Activated CD4-positive, alpha-beta T cell treated with anti-CD3 and anti-CD28 coated beads, Interleukin-2, amount 10 ng/mL, durations not matched to agents 7 days and 5 days (primary cell): ENCODE measurements around the gene ZNF609. TPM values are rescaled to one million over a fixed set of nuclear protein-coding genes. Genes with fewer than 3 reads are reported as not detected.

ENCODE experiments used
- CTCF ChIA-PET: fragments of 350-600 bp; sonication (Branson Sonifier 250); formaldehyde crosslinking; loops from one replicate; lab custom pipeline; 2021; ENCODE audit warnings: antibody characterized with exemption; lab: Charles Lee
- POLR2A ChIA-PET: fragments of 350-600 bp; sonication (Branson Sonifier 250); formaldehyde crosslinking; loops from one replicate; lab custom pipeline; 2021; ENCODE audit warnings: antibody characterized with exemption; lab: Charles Lee
- DNase-seq: peaks from one replicate; pipeline ENCODE4 v3.0.0-alpha.2; 2020
- H3K27ac Mint-ChIP-seq: one replicate; pipeline ENCODE4 v1.8.0; 2021; ENCODE audit warnings: mild to moderate bottlenecking, moderate library complexity, mixed read lengths
- H3K27me3 Mint-ChIP-seq: one replicate; pipeline ENCODE4 v1.8.0; 2021; ENCODE audit warnings: mixed read lengths
- H3K36me3 Mint-ChIP-seq: one replicate; pipeline ENCODE4 v1.8.0; 2021; ENCODE audit warnings: low read depth, mixed read lengths
- H3K4me1 Mint-ChIP-seq: one replicate; pipeline ENCODE4 v1.8.0; 2021; ENCODE audit warnings: mixed read lengths
- H3K4me3 Mint-ChIP-seq: one replicate; pipeline ENCODE4 v1.8.0; 2021; ENCODE audit warnings: mild to moderate bottlenecking, moderate library complexity, mixed read lengths
- H3K9me3 Mint-ChIP-seq: one replicate; pipeline ENCODE4 v1.8.0; 2021; ENCODE audit warnings: mixed read lengths
- total RNA-seq, 2 experiments: library from RNA; stranded (reverse); gene quantifications; one replicate each; pipeline ENCODE4 v1.2.3, GENCODE V29; 2021

ZNF609 gene
- total RNA-seq, 2 experiments from 2014 or later, result 38.9 to 42.1 TPM

DNA sequence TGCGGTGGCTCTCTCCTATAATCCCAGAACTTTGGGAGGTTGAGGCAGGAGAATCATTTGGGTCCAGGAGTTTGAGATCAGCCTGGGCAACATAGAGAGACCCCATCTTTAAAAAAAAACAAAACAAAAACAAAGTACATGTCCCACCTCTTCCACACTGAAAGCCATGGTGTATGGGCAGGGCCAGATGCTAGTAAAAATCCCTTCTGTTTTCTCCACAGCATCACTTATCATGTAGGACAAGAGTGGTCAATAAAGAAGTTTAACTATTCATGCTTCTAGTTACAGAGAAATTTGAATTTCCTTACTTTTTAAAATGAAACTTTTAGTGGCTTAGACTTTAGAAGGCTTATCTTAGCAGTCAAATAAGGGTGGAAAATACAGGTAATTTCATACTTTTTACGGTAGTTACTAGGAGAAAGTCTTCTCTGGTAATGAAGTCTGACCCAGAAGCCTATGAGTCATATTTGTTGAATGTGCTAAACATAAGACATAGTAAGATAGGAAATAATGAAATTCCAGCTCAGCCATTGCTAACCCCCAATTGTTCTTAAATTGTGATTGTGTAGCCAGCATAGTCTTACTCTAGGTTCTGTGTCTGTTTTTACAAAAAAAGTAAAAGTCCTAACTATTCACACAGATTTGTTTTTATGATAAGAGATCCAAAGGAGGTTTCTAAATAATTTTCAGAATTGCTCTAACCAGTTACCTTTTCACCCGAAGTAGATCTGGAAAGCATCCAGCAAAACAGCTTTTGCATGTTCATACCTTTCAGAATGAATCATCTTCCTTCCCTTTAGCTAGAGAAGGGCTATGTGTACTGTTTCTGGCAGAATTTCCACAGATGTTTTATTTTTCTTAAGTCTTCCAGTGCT is 16.4 kb upstream of the ZNF609 start:
- Mint-ChIP-seq H3K9me3 (no peaks in the 10 kb centered on the region), H3K36me3 (peaks cover 41% of the 10 kb centered on the region)

DNA sequence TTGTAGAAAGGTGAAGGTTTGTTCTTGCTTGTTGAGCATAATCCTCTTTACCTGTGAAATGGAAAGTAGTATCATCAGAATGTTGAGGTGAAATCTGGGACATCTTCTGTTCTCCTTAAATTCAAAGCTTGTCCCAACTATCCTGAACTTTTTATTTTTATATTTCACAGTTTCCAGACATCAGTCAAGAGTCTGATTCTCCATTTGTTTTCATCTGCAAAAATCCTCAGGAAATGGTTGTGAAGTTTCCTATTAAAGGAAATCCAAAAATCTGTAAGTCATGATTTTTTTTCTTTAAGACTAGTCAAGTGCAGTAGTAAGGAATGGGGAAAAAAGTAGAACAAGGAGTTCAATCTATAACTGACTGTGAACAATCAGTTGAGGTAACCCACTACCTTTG is 15.5 kb upstream of the ZNF609 start:
- H3K9me3 Mint-ChIP-seq, result no peaks in the 10 kb centered on the region
- H3K4me3 Mint-ChIP-seq, result no peak overlapping the region
- H3K27ac Mint-ChIP-seq, result peak overlapping the region; percentile 56
- H3K27me3 Mint-ChIP-seq, result no peaks in the 10 kb centered on the region
- ChIA-PET CTCF (interaction anchor here (0.9 kb wide), 1 partner anchor 11 kb away, joined by 4 read pairs; no protein-coding TSS in a partner anchor), POLR2A (interaction anchor here (1.0 kb wide), 1 partner anchor 15 kb away, joined by 5 read pairs; no protein-coding TSS in a partner anchor)
- peaks cover 40% of the 10 kb centered on the region for H3K36me3 Mint-ChIP-seq
- no peak for DNase-seq
- H3K4me1 Mint-ChIP-seq, result peaks cover 56% of the 10 kb centered on the region

More for the DNA sequence above, 16.4 kb upstream of the ZNF609 start:
- H3K4me1 Mint-ChIP-seq, result peaks cover 55% of the 10 kb centered on the region
- peak overlapping the region; percentile 84 for H3K27ac Mint-ChIP-seq
- peak; percentile 13 for DNase-seq
- peak overlapping the region; percentile 58 for H3K4me3 Mint-ChIP-seq
- ChIA-PET CTCF (interaction anchor here (0.8 to 1.4 kb wide), 6 partner anchors 11 to 235 kb away, joined by 3 to 4 read pairs (median 3); no protein-coding TSS in a partner anchor), POLR2A (interaction anchor here (0.5 to 1.0 kb wide), 2 partner anchors 16 to 431 kb away, joined by 5 read pairs; no protein-coding TSS in a partner anchor)
- H3K27me3 Mint-ChIP-seq, result no peaks in the 10 kb centered on the region

DNA sequence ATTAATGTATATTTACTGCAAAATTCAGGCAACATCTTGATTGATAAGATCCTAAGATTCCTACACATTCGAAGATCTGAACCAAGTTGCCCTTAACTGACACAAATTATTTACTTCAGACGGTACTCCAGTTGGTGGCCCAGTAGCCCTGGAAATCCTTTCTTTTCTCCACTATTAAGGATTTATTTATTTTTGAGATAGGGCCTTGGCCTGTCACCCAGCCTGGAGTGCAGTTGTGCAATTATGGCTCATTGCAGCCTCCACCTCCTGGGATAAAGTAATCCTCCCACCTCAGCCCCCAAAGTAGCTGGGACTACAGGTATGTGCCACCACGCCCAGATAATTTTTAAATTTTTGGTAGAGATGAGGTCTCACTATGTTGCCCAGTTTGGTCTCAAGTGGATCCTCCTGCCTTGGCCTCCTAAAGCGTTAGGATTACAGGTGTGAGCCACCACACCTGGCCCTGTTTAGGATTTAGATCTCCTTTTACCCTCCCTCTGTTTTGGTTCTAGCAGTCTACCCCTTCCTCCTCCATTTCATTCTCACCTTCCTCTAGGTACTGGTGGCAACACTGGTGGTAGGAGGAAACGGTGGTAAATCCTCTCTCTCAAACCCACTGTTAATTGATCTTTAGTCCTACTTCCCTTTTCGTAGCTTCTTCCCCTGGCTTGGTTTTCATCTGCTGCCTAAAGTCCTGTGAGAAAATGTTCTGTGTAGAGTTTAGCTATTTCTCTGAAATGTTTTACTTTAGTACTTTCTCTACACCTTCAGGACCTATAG is 12.7 kb upstream of the ZNF609 start:
- no peak for DNase-seq
- ChIA-PET CTCF (interaction anchor here (1.1 kb wide), 1 partner anchor 10 kb away, joined by 4 read pairs; no protein-coding TSS in a partner anchor), POLR2A (no interaction called here)
- Mint-ChIP-seq H3K4me1 (peaks cover 61% of the 10 kb centered on the region), H3K36me3 (peaks cover 41% of the 10 kb centered on the region), H3K27ac (peak overlapping the region; percentile 72), H3K4me3 (no peak overlapping the region), H3K27me3 (no peaks in the 10 kb centered on the region), H3K9me3 (no peaks in the 10 kb centered on the region)

DNA sequence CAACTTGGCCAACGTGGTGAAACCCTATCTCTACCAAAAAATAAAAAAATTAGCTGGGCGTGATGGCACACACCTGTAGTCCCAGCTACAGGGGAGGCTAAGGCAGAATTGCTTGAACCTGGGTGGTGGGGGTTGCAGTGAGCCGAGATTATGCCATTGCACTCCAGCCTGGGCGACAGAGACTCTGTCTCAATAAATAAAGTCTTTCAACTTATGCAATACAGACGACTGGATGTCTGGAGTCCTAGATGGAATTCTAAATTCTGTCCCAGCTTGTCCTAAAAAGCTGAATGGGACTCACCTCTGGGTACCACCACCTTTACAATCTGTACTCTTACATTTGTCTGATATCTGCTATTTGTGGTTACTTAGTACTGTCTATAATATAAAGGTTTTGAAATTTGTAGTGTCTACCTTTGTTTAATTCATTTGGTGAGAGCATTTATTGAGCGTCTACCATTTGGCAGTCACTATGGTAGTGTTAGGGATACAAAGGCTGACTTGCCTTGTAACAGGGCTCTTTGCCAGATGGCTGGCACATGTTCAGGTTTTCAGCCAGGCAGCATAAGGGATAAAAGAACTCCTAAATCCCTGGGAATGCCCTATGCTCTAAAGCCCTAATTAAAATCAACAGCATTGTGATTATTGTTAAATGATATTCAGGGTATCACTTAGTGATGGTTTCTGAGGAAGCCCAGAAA is 7.2 kb upstream of the ZNF609 start:
- POLR2A ChIA-PET, result no interaction called here

DNA sequence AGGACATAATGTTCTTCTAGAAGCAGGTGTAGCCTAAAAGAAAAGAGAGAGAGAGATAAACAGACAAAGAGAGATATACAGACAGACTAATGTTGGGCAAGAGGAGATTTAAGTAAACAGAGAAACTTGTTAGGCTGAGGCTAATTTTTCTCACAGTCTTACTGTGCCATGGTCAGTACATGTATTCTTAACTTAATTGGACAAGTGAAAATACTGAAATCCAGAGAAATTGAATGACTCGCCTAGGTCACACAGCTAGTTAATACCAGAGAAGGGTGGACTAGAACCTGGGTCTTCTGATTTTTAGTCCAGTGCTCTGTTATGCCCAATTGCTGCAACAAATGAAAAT is 6.7 kb upstream of the ZNF609 start:
- Mint-ChIP-seq H3K27me3 (no peaks in the 10 kb centered on the region), H3K4me3 (no peak overlapping the region), H3K36me3 (peaks cover 17% of the 10 kb centered on the region), H3K9me3 (no peaks in the 10 kb centered on the region), H3K27ac (no peak overlapping the region), H3K4me1 (peaks cover 33% of the 10 kb centered on the region)
- CTCF ChIA-PET, result interaction anchor here (0.6 kb wide), 2 partner anchors 451 to 874 kb away, joined by 3 to 5 read pairs; no protein-coding TSS in a partner anchor
- DNase-seq, result no peak
- POLR2A ChIA-PET, result no interaction called here

More for the DNA sequence above, 7.2 kb upstream of the ZNF609 start:
- H3K4me3 Mint-ChIP-seq, result no peak overlapping the region
- no peak for DNase-seq
- no peaks in the 10 kb centered on the region for H3K9me3 Mint-ChIP-seq
- H3K36me3 Mint-ChIP-seq, result peaks cover 22% of the 10 kb centered on the region
- no peak overlapping the region for H3K27ac Mint-ChIP-seq
- H3K4me1 Mint-ChIP-seq, result peaks cover 39% of the 10 kb centered on the region
- CTCF ChIA-PET, result interaction anchor here (0.6 kb wide), 1 partner anchor 452 kb away, joined by 5 read pairs; no protein-coding TSS in a partner anchor
- no peaks in the 10 kb centered on the region for H3K27me3 Mint-ChIP-seq

DNA sequence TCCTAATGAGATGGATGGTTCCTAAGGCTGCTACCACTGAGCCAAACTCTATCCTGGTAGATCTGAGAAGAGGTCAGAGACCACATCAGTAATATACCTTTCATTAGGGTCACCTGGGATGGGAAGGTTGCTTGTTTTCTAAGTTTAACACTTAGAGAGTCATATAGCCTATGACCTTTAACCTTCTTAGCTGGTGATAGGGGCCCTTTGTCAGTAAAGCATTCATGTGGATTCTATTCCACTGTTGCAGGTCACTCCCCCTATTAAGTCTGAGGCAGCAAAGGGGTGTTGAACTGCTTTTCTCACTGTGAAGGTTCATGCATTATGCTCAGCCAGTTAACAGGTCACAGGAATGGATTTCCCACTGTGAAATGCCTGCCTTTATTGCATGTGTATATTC is 6.1 kb upstream of the ZNF609 start:
- Mint-ChIP-seq H3K27me3 (no peaks in the 10 kb centered on the region), H3K27ac (no peak overlapping the region), H3K36me3 (peaks cover 17% of the 10 kb centered on the region), H3K4me3 (no peak overlapping the region), H3K4me1 (peaks cover 35% of the 10 kb centered on the region), H3K9me3 (no peaks in the 10 kb centered on the region)
- POLR2A ChIA-PET, result no interaction called here
- CTCF ChIA-PET, result interaction anchor here (0.6 kb wide), 2 partner anchors 59 to 874 kb away, joined by 3 to 9 read pairs; no protein-coding TSS in a partner anchor
- DNase-seq, result no peak

DNA sequence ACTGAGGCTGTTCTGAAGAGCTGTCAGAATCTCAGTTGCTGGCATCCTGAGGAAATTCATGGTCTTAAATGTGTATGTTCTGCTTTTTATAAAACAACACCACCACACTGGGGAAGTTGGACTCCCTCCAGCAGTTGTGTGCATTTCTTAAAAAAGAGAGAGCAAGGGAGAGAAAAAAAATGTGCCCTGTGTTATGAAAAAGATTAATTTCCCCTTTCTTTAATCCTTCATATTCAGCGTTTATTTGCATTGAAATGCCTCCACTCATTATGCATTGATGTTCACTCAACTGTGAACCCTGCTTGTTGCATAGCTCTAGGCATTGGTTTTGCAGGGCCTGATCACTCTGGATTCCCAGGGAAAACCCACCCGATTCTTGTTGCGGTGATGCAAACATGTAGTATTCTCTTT is 4.4 kb upstream of the ZNF609 start:
- Mint-ChIP-seq H3K4me3 (no peak overlapping the region), H3K4me1 (peaks cover 34% of the 10 kb centered on the region), H3K9me3 (no peaks in the 10 kb centered on the region), H3K27me3 (no peaks in the 10 kb centered on the region), H3K27ac (no peak overlapping the region), H3K36me3 (peaks cover 13% of the 10 kb centered on the region)
- no peak for DNase-seq
- ChIA-PET CTCF (interaction anchor here (1.0 kb wide), 1 partner anchor 12 kb away, joined by 4 read pairs; no protein-coding TSS in a partner anchor), POLR2A (no interaction called here)

DNA sequence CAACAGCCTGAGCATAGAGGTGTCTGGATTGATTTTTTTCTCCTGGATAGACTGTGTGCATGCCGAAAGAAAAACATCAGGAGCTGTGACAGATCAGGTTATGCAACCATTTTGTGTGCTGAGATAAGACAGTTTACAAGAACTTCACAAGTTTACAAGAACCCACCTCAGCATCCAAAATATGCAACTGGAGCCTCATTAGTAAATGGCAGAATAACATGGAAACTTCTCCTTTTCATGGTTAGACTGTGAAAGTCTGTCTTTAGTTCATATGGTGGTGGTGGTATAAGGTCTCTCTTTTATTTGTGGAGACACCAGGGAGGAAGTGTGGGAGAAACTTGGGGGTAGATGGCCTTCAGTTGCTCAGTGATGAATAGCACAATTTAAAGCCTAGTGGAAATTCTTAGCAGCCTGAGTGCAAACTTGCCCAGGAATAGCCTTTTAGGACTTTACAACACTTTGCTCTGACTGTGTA is 3.7 kb upstream of the ZNF609 start:
- no peaks in the 10 kb centered on the region for H3K9me3 Mint-ChIP-seq
- peaks cover 36% of the 10 kb centered on the region for H3K4me1 Mint-ChIP-seq
- DNase-seq, result no peak
- CTCF ChIA-PET, result interaction anchor here (0.6 to 1.6 kb wide), 2 partner anchors 9 to 183 kb away, joined by 4 to 5 read pairs; no protein-coding TSS in a partner anchor
- peaks cover 13% of the 10 kb centered on the region for H3K36me3 Mint-ChIP-seq
- POLR2A ChIA-PET, result no interaction called here
- H3K4me3 Mint-ChIP-seq, result no peak overlapping the region
- no peak overlapping the region for H3K27ac Mint-ChIP-seq
- no peaks in the 10 kb centered on the region for H3K27me3 Mint-ChIP-seq

DNA sequence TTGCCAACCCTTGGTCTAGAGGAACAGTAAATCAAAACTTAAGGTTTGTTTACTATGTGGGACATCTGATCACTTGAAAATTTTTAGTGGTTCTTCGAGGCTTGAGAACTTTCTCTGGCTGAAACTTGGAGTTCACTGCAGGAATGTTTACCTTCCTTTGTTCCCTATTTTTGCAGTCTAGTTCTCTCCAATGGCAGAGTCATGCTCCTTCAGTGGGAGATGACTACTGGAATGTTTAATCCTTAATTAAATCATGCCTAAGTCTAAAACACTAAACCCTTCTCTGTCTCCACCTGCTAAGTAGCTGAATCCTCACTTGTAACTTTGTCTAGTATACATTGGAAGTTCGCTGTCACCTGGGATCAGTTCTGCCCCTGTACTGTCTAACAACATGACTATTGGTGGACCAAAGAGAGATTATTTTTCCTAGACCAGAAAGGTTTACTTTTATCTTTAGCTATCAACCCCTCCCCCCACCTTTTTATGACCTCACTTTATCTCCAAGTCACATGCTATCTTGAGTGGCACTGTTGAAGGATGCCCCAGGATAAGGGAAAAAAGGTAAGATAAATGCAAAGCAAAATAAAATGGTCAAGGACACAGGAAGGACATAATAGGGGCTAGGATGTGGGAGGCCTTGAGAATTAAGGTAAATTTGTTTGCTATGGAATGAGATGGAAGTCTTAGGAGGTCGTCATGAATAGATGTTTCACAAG is 1.2 kb upstream of the ZNF609 start:
- no peaks in the 10 kb centered on the region for H3K27me3 Mint-ChIP-seq

DNA sequence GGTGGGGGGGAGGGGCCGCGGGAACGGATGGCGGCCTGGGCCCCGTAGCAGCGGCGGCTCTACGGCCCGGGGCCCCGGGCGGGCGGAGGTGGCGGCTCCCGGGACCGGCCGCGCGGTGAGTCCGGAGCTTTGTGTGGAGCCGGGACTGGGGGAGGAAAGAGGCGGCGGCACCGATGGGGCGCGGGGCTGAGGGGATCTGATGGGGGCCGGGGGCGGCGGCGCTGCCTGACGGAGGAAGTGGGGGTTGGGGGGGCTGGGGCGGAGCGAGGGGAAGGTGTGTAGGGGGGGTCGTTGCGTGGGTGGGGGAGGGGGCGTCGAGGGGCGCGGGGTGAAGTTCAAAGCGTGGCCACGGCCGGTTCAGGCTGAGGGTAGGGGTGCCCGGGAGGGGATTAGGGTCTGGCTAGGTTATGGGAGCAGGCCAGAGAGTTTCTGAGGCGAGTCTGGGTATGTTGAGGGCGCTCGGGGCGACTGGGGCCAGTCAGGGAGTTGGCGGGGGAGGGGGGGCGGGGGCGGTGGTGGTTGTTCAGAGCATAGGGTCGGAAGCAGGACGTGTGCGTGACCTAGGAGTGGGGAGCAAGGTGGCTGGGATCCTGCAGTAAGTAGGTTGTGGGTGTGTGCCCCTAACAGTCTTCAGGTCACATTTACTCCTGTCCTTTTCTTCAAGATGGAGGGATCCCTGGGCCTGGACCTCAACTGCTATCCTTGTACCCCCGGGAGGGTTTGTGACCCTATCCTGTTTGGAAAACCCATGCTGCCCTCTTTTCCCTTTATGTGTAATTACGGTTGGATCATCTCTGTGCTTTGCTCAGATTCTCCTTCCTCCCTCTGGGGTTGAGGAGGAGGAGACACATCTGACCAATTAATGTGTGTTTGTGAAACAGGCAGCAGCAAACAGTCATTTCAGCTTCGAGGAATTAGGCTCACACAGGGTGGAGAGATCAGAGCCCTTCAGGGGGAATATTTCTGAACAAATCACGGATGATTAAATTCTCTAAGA is 644 bp downstream of the ZNF609 start:
- Mint-ChIP-seq H3K36me3 (peaks cover 28% of the 10 kb centered on the region), H3K4me3 (peak overlapping the region; percentile 78), H3K27me3 (no peaks in the 10 kb centered on the region), H3K4me1 (peaks cover 58% of the 10 kb centered on the region), H3K9me3 (no peaks in the 10 kb centered on the region), H3K27ac (peak overlapping the region; percentile 86)
- DNase-seq, result peak; percentile 47
- CTCF ChIA-PET, result interaction anchor here (0.5 to 1.0 kb wide), 5 partner anchors 11 to 376 kb away, joined by 3 to 4 read pairs (median 3); no protein-coding TSS in a partner anchor
- POLR2A ChIA-PET, result no interaction called here

More for the DNA sequence above, 1.2 kb upstream of the ZNF609 start:
- Mint-ChIP-seq H3K9me3 (no peaks in the 10 kb centered on the region), H3K4me1 (peaks cover 53% of the 10 kb centered on the region), H3K27ac (peak overlapping the region; percentile 90), H3K36me3 (peaks cover 23% of the 10 kb centered on the region), H3K4me3 (peak overlapping the region; percentile 85)
- ChIA-PET POLR2A (interaction anchor here (0.6 to 1.4 kb wide), 4 partner anchors 15 to 530 kb away, joined by 3 to 11 read pairs (median 7); no protein-coding TSS in a partner anchor), CTCF (interaction anchor here (0.7 to 1.8 kb wide), 4 partner anchors 9 to 22 kb away, joined by 3 to 4 read pairs (median 4); no protein-coding TSS in a partner anchor)
- no peak for DNase-seq
